HepG2 (cell line): ENCODE data around the gene PTCRA. TPM values are rescaled to one million over a fixed set of nuclear protein-coding genes. Genes with fewer than 3 reads are reported as not detected.

ENCODE experiments used
- ATAC-seq: fragments of 200-7000 bp; cut with Tn5 transposase; 3 replicates; pipeline ENCODE4 v1.9.1; 2020; ENCODE audit warnings: mild to moderate bottlenecking, moderate library complexity
- BruUV-seq: library from RNA; stranded (reverse); fragments of 400-500 nt; replicated peaks from 2 replicates; lab custom pipeline; 2021; lab: Mats Ljungman, UMichigan
- CTCF ChIA-PET: fragments of 300-600 bp; formaldehyde crosslinking; extraction: SDS; loops from one replicate; lab custom pipeline; 2021; ENCODE audit warnings: low total read pairs, inconsistent platforms, low intra/inter-chr PET ratio; lab: Yijun Ruan, JAX
- POLR2A ChIA-PET: fragments of 350-600 bp; sonication (Branson Sonifier 250); formaldehyde crosslinking; loops from one replicate; lab custom pipeline; 2020; ENCODE audit warnings: antibody characterized with exemption, inconsistent platforms; lab: Yijun Ruan, JAX
- DNase-seq: peaks from one replicate; pipeline ENCODE4 v3.0.0-alpha.2; 2015; ENCODE audit warnings: low spot score
- FAIRE-seq: peaks from 3 replicates; lab custom pipeline; 2011; peaks lifted over from hg19 to GRCh38; lab: Jason Lieb, UNC
- H2AFZ ChIP-seq: one replicate; pipeline ENCODE4 v1.6.1; 2011; ENCODE audit warnings: low read length, inconsistent platforms
- H3K27ac ChIP-seq: fragments of 300-600 bp; 3 replicates; pipeline ENCODE4 v1.8.0; 2011; ENCODE audit warnings: mixed run types, mild to moderate bottlenecking, mixed read lengths, low read length, inconsistent platforms; ENCODE audit not compliant: insufficient read depth; ENCODE audit errors: extremely low read length
- H3K27me3 ChIP-seq, 2 experiments: fragments of 200-600 bp in 1 of 2; 2 replicates in 1 of 2; 3 replicates in 1 of 2; pipeline versions ENCODE4 v1.6.0 to v1.8.0; 2011; ENCODE audit warnings: low read length in 2 of 2, mild to moderate bottlenecking in 2 of 2, moderate library complexity in 2 of 2, inconsistent platforms in 1 of 2; ENCODE audit not compliant: insufficient read depth in 2 of 2, control insufficient read depth in 1 of 2
- H3K36me3 ChIP-seq, 2 experiments: fragments of 200-600 bp in 1 of 2; replicated peaks in 1 of 2; 2 replicates in 1 of 2; 3 replicates in 1 of 2; pipeline versions ENCODE4 v1.5.1 to v1.8.0; 2011; ENCODE audit warnings: low read length in 2 of 2, inconsistent platforms in 1 of 2; ENCODE audit not compliant: insufficient read depth in 2 of 2, control insufficient read depth in 1 of 2
- H3K4me1 ChIP-seq: 2 replicates; pipeline ENCODE4 v1.5.1; 2012; ENCODE audit warnings: low read length, inconsistent platforms; ENCODE audit not compliant: insufficient read depth
- H3K4me2 ChIP-seq: 2 replicates; pipeline ENCODE4 v1.6.0; 2011; ENCODE audit warnings: low read depth, low read length, inconsistent platforms
- H3K4me3 ChIP-seq, 3 experiments: fragments of 200-600 bp in 1 of 3; sonication (generic), shearing (Covaris generic) in 1 of 3; replicated peaks in 1 of 3; 2 replicates each; pipeline ENCODE4 v1.5.1; 2011 to 2016; ENCODE audit warnings: low read length in 3 of 3, inconsistent platforms in 2 of 3, low read depth in 2 of 3, mild to moderate bottlenecking in 2 of 3, control low read depth in 1 of 3, mixed read lengths in 1 of 3; ENCODE audit not compliant: insufficient read depth in 1 of 3
- H3K79me2 ChIP-seq: one replicate; pipeline ENCODE4 v1.6.1; 2011; ENCODE audit warnings: low read length, inconsistent platforms; ENCODE audit not compliant: insufficient read depth
- H3K9ac ChIP-seq: 2 replicates; pipeline ENCODE4 v1.6.0; 2011; ENCODE audit warnings: mild to moderate bottlenecking, low read depth, low read length, inconsistent platforms; ENCODE audit not compliant: insufficient read depth
- H3K9me3 ChIP-seq: 2 replicates; pipeline ENCODE4 v1.5.1; 2012; ENCODE audit warnings: mild to moderate bottlenecking, low read length
- H4K20me1 ChIP-seq: 2 replicates; pipeline ENCODE4 v1.6.0; 2011; ENCODE audit warnings: inconsistent platforms, mild to moderate bottlenecking, low read length, moderate library complexity; ENCODE audit not compliant: insufficient read depth
- HHEX ChIP-seq: IDR thresholded peaks from 2 replicates; pipeline ENCODE4 v1.6.1; 2016; ENCODE audit warnings: control low read depth
- HNF1A ChIP-seq, 2 experiments: sonication (generic) in 1 of 2; formaldehyde crosslinking in 1 of 2; IDR thresholded peaks; 2 replicates each; pipeline versions ENCODE4 v1.4.0 to v1.6.1; 2016 to 2020; ENCODE audit warnings: borderline replicate concordance in 1 of 2, low read depth in 1 of 2, mild to moderate bottlenecking in 1 of 2, missing genetic modification reagents in 1 of 2
- HNF4G ChIP-seq, 2 experiments: sonication (generic) in 1 of 2; formaldehyde crosslinking in 1 of 2; IDR thresholded peaks; 2 replicates each; pipeline versions ENCODE4 v1.4.0 to v1.6.1; 2011 to 2020; ENCODE audit warnings: borderline replicate concordance in 2 of 2, low read depth in 2 of 2, mild to moderate bottlenecking in 2 of 2, low read length in 1 of 2, missing genetic modification reagents in 1 of 2, moderate library complexity in 1 of 2
- HNRNPUL1 ChIP-seq: fragments of 200-400 bp; formaldehyde crosslinking; IDR thresholded peaks from 2 replicates; pipeline ENCODE4 v1.6.1; 2017; ENCODE audit warnings: low read depth, mild to moderate bottlenecking, low read length, moderate library complexity
- MAZ ChIP-seq, 2 experiments: sonication (generic) in 1 of 2; formaldehyde crosslinking in 1 of 2; IDR thresholded peaks; 2 replicates each; pipeline versions ENCODE4 v1.5.0 to v1.6.1; 2012 to 2020; ENCODE audit warnings: low read depth in 2 of 2, mild to moderate bottlenecking in 2 of 2, borderline replicate concordance in 1 of 2, improper control_type of control experiment in 1 of 2, low read length in 1 of 2, missing genetic modification reagents in 1 of 2, moderate library complexity in 1 of 2
- ZMAT3 ChIP-seq: sonication (generic); formaldehyde crosslinking; conservative IDR thresholded peaks from 2 replicates; pipeline ENCODE4 v1.7.0; 2021; ENCODE audit warnings: missing genetic modification reagents
- ZNF569 ChIP-seq: sonication (generic); formaldehyde crosslinking; IDR thresholded peaks from 2 replicates; pipeline ENCODE4 v1.5.0; 2020; ENCODE audit warnings: mild to moderate bottlenecking, missing genetic modification reagents, moderate library complexity, borderline replicate concordance
- ZNF574 ChIP-seq: sonication (generic); formaldehyde crosslinking; IDR thresholded peaks from 2 replicates; pipeline ENCODE4 v1.4.0; 2020; ENCODE audit warnings: missing genetic modification reagents
- ZNF660 ChIP-seq: sonication (generic); formaldehyde crosslinking; IDR thresholded peaks from 2 replicates; pipeline ENCODE4 v1.5.1; 2020; ENCODE audit warnings: mild to moderate bottlenecking, low read depth, missing genetic modification reagents, borderline replicate concordance
- ZNF740 ChIP-seq: sonication (generic); formaldehyde crosslinking; IDR thresholded peaks from 2 replicates; pipeline ENCODE4 v1.4.0; 2020; ENCODE audit warnings: missing genetic modification reagents
- ZNF761 ChIP-seq: sonication (generic); formaldehyde crosslinking; conservative IDR thresholded peaks from 2 replicates; pipeline ENCODE4 v1.4.0; 2020; ENCODE audit warnings: mild to moderate bottlenecking, missing genetic modification reagents
- ZNF891 ChIP-seq: sonication (generic); formaldehyde crosslinking; IDR thresholded peaks from 2 replicates; pipeline ENCODE4 v1.5.0; 2020; ENCODE audit warnings: mild to moderate bottlenecking, missing genetic modification reagents
- WGBS: methylation state at CpG from one replicate; pipeline ENCODE4 v1.1.6; 2017; ENCODE audit warnings: low lambda C conversion rate; 5-methylcytosine and 5-hydroxymethylcytosine counted together
- in situ Hi-C: cut with HindIII; loops from 2 replicates; pipeline ENCODE4 v1.10.0; 2017; ENCODE audit warnings: low pct_unique_long_range_greater_than_20kb; ENCODE audit not compliant: extremely low pct_ligation_motif_present
- intact Hi-C: fragments of 100-400 bp; cut with micrococcal nuclease; formaldehyde crosslinking; loops from one replicate; pipeline ENCODE4 v1.10.0; 2022; ENCODE audit not compliant: unreplicated experiment
- polyA plus RNA-seq, 8 experiments: library from polyadenylated mRNA; depleted of rRNA in 3 of 8; stranded (reverse) in 7 of 8; unstranded in 1 of 8; fragments of >200 nt; fragmentation: Illumina TruSeq in 4 of 8; extraction: Trizol in 4 of 8; gene quantifications; 2 replicates each; pipeline versions ENCODE4 v1.2.1 to v1.2.3, GENCODE V29; 2011 to 2016; ENCODE audit warnings: low read depth in 4 of 8, missing spikeins in 1 of 8, mixed read lengths in 1 of 8; ENCODE audit not compliant: insufficient read depth in 1 of 8
- total RNA-seq, 5 experiments: library from RNA; depleted of rRNA; stranded (reverse); fragments of >200 nt; fragmentation: Illumina TruSeq; extraction: Trizol; gene quantifications; 2 replicates each; pipeline ENCODE4 v1.2.3, GENCODE V29; 2016; ENCODE audit warnings: low read depth in 1 of 5

Gene PTCRA
- total and polyA plus RNA-seq, 2 of the 13 experiments (the other 11 are each of a cell fraction or from before 2014, with no cell fraction given): not detected

- TF ChIP-seq MAZ (IDR thresholded peaks at IDR 0.05; ENCODE audit: borderline replicate concordance, low read depth, low read length) (0 out of 2 replicates have a peak, but pooled peaks have one; percentile 1), MAZ (CRISPR knock-in tag; IDR thresholded peaks at IDR 0.05; ENCODE audit: low read depth) (no peak), HNF1A (IDR thresholded peaks at IDR 0.05; ENCODE audit: low read depth) (no peak), HNF1A (CRISPR knock-in tag; IDR thresholded peaks at IDR 0.05; ENCODE audit: borderline replicate concordance) (0 out of 2 replicates have a peak, but pooled peaks have one; percentile 16), ZNF740 (CRISPR knock-in tag) (no peak)
These were observed 53.6 kb downstream of the PTCRA start (continued) for GRCh38 chr6:42969431-42969830.

GRCh38 chr6:42969934-42970333 lies 54.1 kb downstream of the PTCRA start:
- intact Hi-C loops (loop anchor here (2.0 kb wide), 1 partner anchor 41 kb away; the partner anchor contains the start of gene CNPY3), in situ Hi-C loops (no loop called here)
- ATAC-seq: peak; percentile 43
- Histone ChIP-seq H3K4me3 (no peak overlapping the region), H3K27ac (peak overlapping the region; percentile 53), H3K9ac (0 out of 2 replicates have a peak overlapping the region, but pooled peaks have one; percentile 13), H4K20me1 (no peaks in the 10 kb centered on the region), H3K36me3 (no peaks in the 10 kb centered on the region), H3K79me2 (no peaks in the 10 kb centered on the region), H3K4me2 (peak overlapping the region; percentile 26; the same call in 1 of the 2 replicates), H3K9me3 (no peaks in the 10 kb centered on the region), H3K4me1 (peaks cover 47% of the 10 kb centered on the region), H3K27me3 (no peaks in the 10 kb centered on the region), H2AFZ (no peak overlapping the region)
- 29% methylated on average over 4 of the region's 4 CpGs for WGBS
- POLR2A ChIA-PET: interaction anchor here (0.9 to 3.4 kb wide), 12 partner anchors 9 to 84 kb away, joined by 3 to 38 read pairs (median 6); partner anchors contain the start of genes CNPY3, CUL7, GNMT and KLHDC3
- FAIRE-seq: peak; percentile 89
- CTCF ChIA-PET: no interaction called here
- BruUV-seq: no TSS peak
- peak; percentile 70 for DNase-seq
- TF ChIP-seq ZNF660 (CRISPR knock-in tag) (no peak), ZNF569 (no peak), HHEX (no peak), ZNF891 (no peak), HNRNPUL1 (no peak), ZNF761 (CRISPR knock-in tag) (no peak), ZMAT3 (CRISPR knock-in tag) (no peak), HNF4G (IDR thresholded peaks at IDR 0.05; ENCODE audit: borderline replicate concordance, low read depth, low read length) (peak; percentile 86), HNF4G (CRISPR knock-in tag; IDR thresholded peaks at IDR 0.05; ENCODE audit: borderline replicate concordance, low read depth) (no peak), ZNF574 (CRISPR knock-in tag) (no peak)
